Measurements from ENCODE around the gene PLA2G4B.

Gene PLA2G4B

GRCh38 chr15:41810651-41811431 is 27.8 kb upstream of the PLA2G4B start:
- Histone ChIP-seq H3K4me1 (ENCODE audit: control insufficient read depth, insufficient read depth, low read length) (peaks cover 11% of the 10 kb centered on the region), H3K4me2 (ENCODE audit: low read length) (no peak overlapping the region), H3K36me3 (ENCODE audit: insufficient read depth, low read length) (peaks cover 32% of the 10 kb centered on the region), H3K9ac (ENCODE audit: low read depth, low read length) (no peak overlapping the region), H3K4me3 (ENCODE audit: low read length) (no peak overlapping the region), H3K27me3 (ENCODE audit: control insufficient read depth, insufficient read depth, low read length) (no peaks in the 10 kb centered on the region), H3K9me3 (replicated peaks; ENCODE audit: low read length) (no peaks in the 10 kb centered on the region)

- Histone ChIP-seq H3K9ac (ENCODE audit: low read depth, low read length) (no peak overlapping the region), H3K9me3 (replicated peaks; ENCODE audit: low read length) (no peaks in the 10 kb centered on the region), H3K27me3 (ENCODE audit: control insufficient read depth, insufficient read depth, low read length) (no peaks in the 10 kb centered on the region), H3K4me2 (ENCODE audit: low read length) (no peak overlapping the region), H3K36me3 (ENCODE audit: insufficient read depth, low read length) (peaks cover 39% of the 10 kb centered on the region), H3K4me3 (ENCODE audit: low read length) (no peak overlapping the region), H3K4me1 (ENCODE audit: control insufficient read depth, insufficient read depth, low read length) (peaks cover 11% of the 10 kb centered on the region)
These were observed 27.0 kb upstream of the PLA2G4B start for GRCh38 chr15:41811432-41812195.

- Histone ChIP-seq H3K4me1 (ENCODE audit: control insufficient read depth, insufficient read depth, low read length) (peaks cover 11% of the 10 kb centered on the region), H3K4me3 (ENCODE audit: low read length) (no peak overlapping the region), H3K36me3 (ENCODE audit: insufficient read depth, low read length) (peaks cover 52% of the 10 kb centered on the region), H3K27me3 (ENCODE audit: control insufficient read depth, insufficient read depth, low read length) (no peaks in the 10 kb centered on the region), H3K9me3 (replicated peaks; ENCODE audit: low read length) (no peaks in the 10 kb centered on the region), H3K9ac (ENCODE audit: low read depth, low read length) (no peak overlapping the region), H3K4me2 (ENCODE audit: low read length) (no peak overlapping the region)
These were observed 25.7 kb upstream of the PLA2G4B start for GRCh38 chr15:41812820-41813375.

GRCh38 chr15:41813426-41813825 is 25.2 kb upstream of the PLA2G4B start:
- H3K9me3 ChIP-seq (replicated peaks; ENCODE audit: low read length) = no peaks in the 10 kb centered on the region
- peaks cover 57% of the 10 kb centered on the region for H3K36me3 ChIP-seq (ENCODE audit: insufficient read depth, low read length)
- no peak overlapping the region for H3K9ac ChIP-seq (ENCODE audit: low read depth, low read length)
- no peak overlapping the region for H3K4me2 ChIP-seq (ENCODE audit: low read length)
- no peaks in the 10 kb centered on the region for H3K27me3 ChIP-seq (ENCODE audit: control insufficient read depth, insufficient read depth, low read length)
- no peak overlapping the region for H3K4me3 ChIP-seq (ENCODE audit: low read length)
- H3K4me1 ChIP-seq (ENCODE audit: control insufficient read depth, insufficient read depth, low read length) = peaks cover 11% of the 10 kb centered on the region

- H3K9ac ChIP-seq (ENCODE audit: low read depth, low read length) = no peak overlapping the region
- peaks cover 3% of the 10 kb centered on the region for H3K4me1 ChIP-seq (ENCODE audit: control insufficient read depth, insufficient read depth, low read length)
- no peaks in the 10 kb centered on the region for H3K9me3 ChIP-seq (replicated peaks; ENCODE audit: low read length)
- H3K4me2 ChIP-seq (ENCODE audit: low read length) = no peak overlapping the region
- H3K36me3 ChIP-seq (ENCODE audit: insufficient read depth, low read length) = peaks cover 68% of the 10 kb centered on the region
- H3K27me3 ChIP-seq (ENCODE audit: control insufficient read depth, insufficient read depth, low read length) = no peaks in the 10 kb centered on the region
- H3K4me3 ChIP-seq (ENCODE audit: low read length) = no peak overlapping the region
These were observed 24.1 kb upstream of the PLA2G4B start for GRCh38 chr15:41814534-41814933.

GRCh38 chr15:41816788-41817187 is 21.9 kb upstream of the PLA2G4B start:
- Histone ChIP-seq H3K9ac (ENCODE audit: low read depth, low read length) (no peak overlapping the region), H3K36me3 (ENCODE audit: insufficient read depth, low read length) (peaks cover 87% of the 10 kb centered on the region), H3K9me3 (replicated peaks; ENCODE audit: low read length) (no peaks in the 10 kb centered on the region), H3K4me2 (ENCODE audit: low read length) (no peak overlapping the region), H3K4me3 (ENCODE audit: low read length) (no peak overlapping the region), H3K4me1 (ENCODE audit: control insufficient read depth, insufficient read depth, low read length) (no peaks in the 10 kb centered on the region), H3K27me3 (ENCODE audit: control insufficient read depth, insufficient read depth, low read length) (no peaks in the 10 kb centered on the region)

- no peaks in the 10 kb centered on the region for H3K9me3 ChIP-seq (replicated peaks; ENCODE audit: low read length)
- H3K36me3 ChIP-seq (ENCODE audit: insufficient read depth, low read length) = peaks cover 87% of the 10 kb centered on the region
- no peak overlapping the region for H3K9ac ChIP-seq (ENCODE audit: low read depth, low read length)
- H3K4me3 ChIP-seq (ENCODE audit: low read length) = no peak overlapping the region
- no peaks in the 10 kb centered on the region for H3K27me3 ChIP-seq (ENCODE audit: control insufficient read depth, insufficient read depth, low read length)
- H3K4me1 ChIP-seq (ENCODE audit: control insufficient read depth, insufficient read depth, low read length) = no peaks in the 10 kb centered on the region
- H3K4me2 ChIP-seq (ENCODE audit: low read length) = no peak overlapping the region
These were observed 21.3 kb upstream of the PLA2G4B start for GRCh38 chr15:41817327-41817726.

GRCh38 chr15:41817781-41818180 is 20.9 kb upstream of the PLA2G4B start:
- Histone ChIP-seq H3K4me1 (ENCODE audit: control insufficient read depth, insufficient read depth, low read length) (no peaks in the 10 kb centered on the region), H3K9me3 (replicated peaks; ENCODE audit: low read length) (no peaks in the 10 kb centered on the region), H3K9ac (ENCODE audit: low read depth, low read length) (no peak overlapping the region), H3K36me3 (ENCODE audit: insufficient read depth, low read length) (peaks cover 87% of the 10 kb centered on the region), H3K4me3 (ENCODE audit: low read length) (no peak overlapping the region), H3K4me2 (ENCODE audit: low read length) (no peak overlapping the region), H3K27me3 (ENCODE audit: control insufficient read depth, insufficient read depth, low read length) (no peaks in the 10 kb centered on the region)

- no peak overlapping the region for H3K9ac ChIP-seq (ENCODE audit: low read depth, low read length)
- H3K4me2 ChIP-seq (ENCODE audit: low read length) = no peak overlapping the region
- H3K4me3 ChIP-seq (ENCODE audit: low read length) = no peak overlapping the region
- H3K4me1 ChIP-seq (ENCODE audit: control insufficient read depth, insufficient read depth, low read length) = no peaks in the 10 kb centered on the region
- no peaks in the 10 kb centered on the region for H3K27me3 ChIP-seq (ENCODE audit: control insufficient read depth, insufficient read depth, low read length)
- no peaks in the 10 kb centered on the region for H3K9me3 ChIP-seq (replicated peaks; ENCODE audit: low read length)
- H3K36me3 ChIP-seq (ENCODE audit: insufficient read depth, low read length) = peaks cover 90% of the 10 kb centered on the region
These were observed 19.1 kb upstream of the PLA2G4B start for GRCh38 chr15:41819455-41820050.

GRCh38 chr15:41820791-41821423 is 17.7 kb upstream of the PLA2G4B start:
- H3K9me3 ChIP-seq (replicated peaks; ENCODE audit: low read length) = no peaks in the 10 kb centered on the region
- no peak overlapping the region for H3K9ac ChIP-seq (ENCODE audit: low read depth, low read length)
- no peaks in the 10 kb centered on the region for H3K27me3 ChIP-seq (ENCODE audit: control insufficient read depth, insufficient read depth, low read length)
- H3K4me2 ChIP-seq (ENCODE audit: low read length) = no peak overlapping the region
- no peak overlapping the region for H3K4me3 ChIP-seq (ENCODE audit: low read length)
- H3K4me1 ChIP-seq (ENCODE audit: control insufficient read depth, insufficient read depth, low read length) = no peaks in the 10 kb centered on the region
- H3K36me3 ChIP-seq (ENCODE audit: insufficient read depth, low read length) = peaks cover 79% of the 10 kb centered on the region

- peaks cover 70% of the 10 kb centered on the region for H3K36me3 ChIP-seq (ENCODE audit: insufficient read depth, low read length)
These were observed 16.8 kb upstream of the PLA2G4B start for GRCh38 chr15:41821831-41822230.

More at GRCh38 chr15:41821831-41822230, 16.8 kb upstream of the PLA2G4B start:
- Histone ChIP-seq H3K9me3 (replicated peaks; ENCODE audit: low read length) (no peaks in the 10 kb centered on the region), H3K27me3 (ENCODE audit: control insufficient read depth, insufficient read depth, low read length) (no peaks in the 10 kb centered on the region), H3K4me1 (ENCODE audit: control insufficient read depth, insufficient read depth, low read length) (no peaks in the 10 kb centered on the region), H3K4me2 (ENCODE audit: low read length) (no peak overlapping the region), H3K9ac (ENCODE audit: low read depth, low read length) (no peak overlapping the region), H3K4me3 (ENCODE audit: low read length) (no peak overlapping the region)
